ENCODE measurements around the gene AADACL3. TPM values are rescaled to one million over a fixed set of nuclear protein-coding genes. Genes with fewer than 3 reads are reported as not detected.
"Not testable (repeated sequence)": the region's sequence is repeated elsewhere in the genome, so short reads cannot be mapped to it uniquely, and the experiment has no call there.

Gene AADACL3
- total RNA-seq, 1 donor: not detected

GRCh38 chr1:12713651-12714050 lies 2.3 kb upstream of the AADACL3 start:
- not testable (repeated sequence) for DNase-seq (ENCODE audit: low read depth in 2 of 3, low spot score in 2 of 3)

- DNase-seq (ENCODE audit: low read depth in 2 of 3, low spot score in 2 of 3): no peak
These were observed 1.0 kb upstream of the AADACL3 start for GRCh38 chr1:12714710-12715475.

GRCh38 chr1:12717301-12717838 lies 1.5 kb downstream of the AADACL3 start:
- DNase-seq (ENCODE audit: low read depth in 2 of 3, low spot score in 2 of 3): no peak

GRCh38 chr1:12722626-12723025 lies 6.7 kb downstream of the AADACL3 start:
- no peak for DNase-seq (ENCODE audit: low read depth in 2 of 3, low spot score in 2 of 3)

- DNase-seq (ENCODE audit: low read depth in 2 of 3, low spot score in 2 of 3): no peak
These were observed 12.5 kb downstream of the AADACL3 start for GRCh38 chr1:12728391-12728790.

GRCh38 chr1:12730156-12730555 lies 14.2 kb downstream of the AADACL3 start:
- no peak for DNase-seq (ENCODE audit: low read depth in 2 of 3, low spot score in 2 of 3)

GRCh38 chr1:12731084-12731483 lies 15.2 kb downstream of the AADACL3 start:
- not testable (repeated sequence) for DNase-seq (ENCODE audit: low read depth in 2 of 3, low spot score in 2 of 3)

GRCh38 chr1:12734651-12735050 lies 18.7 kb downstream of the AADACL3 start:
- DNase-seq (ENCODE audit: low read depth in 2 of 3, low spot score in 2 of 3): no peak

- no peak for DNase-seq (ENCODE audit: low read depth in 2 of 3, low spot score in 2 of 3)
These were observed 23.0 kb downstream of the AADACL3 start for GRCh38 chr1:12738934-12739333.

GRCh38 chr1:12739613-12740012 lies 23.7 kb downstream of the AADACL3 start:
- no peak for DNase-seq (ENCODE audit: low read depth in 2 of 3, low spot score in 2 of 3)

GRCh38 chr1:12741946-12742345 lies 26.0 kb downstream of the AADACL3 start:
- DNase-seq (ENCODE audit: low read depth in 2 of 3, low spot score in 2 of 3): no peak

GRCh38 chr1:12745126-12745991 lies 29.4 kb downstream of the AADACL3 start:
- DNase-seq (ENCODE audit: low read depth in 2 of 3, low spot score in 2 of 3): no peak

- DNase-seq (ENCODE audit: low read depth in 2 of 3, low spot score in 2 of 3): no peak
These were observed 30.0 kb downstream of the AADACL3 start, which contains the start of gene CFAP107 for GRCh38 chr1:12745992-12746323. Gene CFAP107, plus strand, starts transcription at chr1:12746200. Its CDS starts 231 bp downstream, at chr1:12746431.

GRCh38 chr1:12748778-12749355 lies 33.0 kb downstream of the AADACL3 start:
- no peak for DNase-seq (ENCODE audit: low read depth in 2 of 3, low spot score in 2 of 3)

GRCh38 chr1:12754738-12755137 lies 38.8 kb downstream of the AADACL3 start:
- no peak for DNase-seq (ENCODE audit: low read depth in 2 of 3, low spot score in 2 of 3)

- DNase-seq (ENCODE audit: low read depth in 2 of 3, low spot score in 2 of 3): no peak
These were observed 40.4 kb downstream of the AADACL3 start for GRCh38 chr1:12756273-12756672.

- DNase-seq (ENCODE audit: low read depth in 2 of 3, low spot score in 2 of 3): no peak
These were observed 41.0 kb downstream of the AADACL3 start for GRCh38 chr1:12756768-12757413.

- no peak for DNase-seq (ENCODE audit: low read depth in 2 of 3, low spot score in 2 of 3)
These were observed 41.9 kb downstream of the AADACL3 start for GRCh38 chr1:12757836-12758235.

GRCh38 chr1:12760256-12760795 lies 44.4 kb downstream of the AADACL3 start:
- DNase-seq (ENCODE audit: low read depth in 2 of 3, low spot score in 2 of 3): no peak

- DNase-seq (ENCODE audit: low read depth in 2 of 3, low spot score in 2 of 3): no peak
These were observed 45.9 kb downstream of the AADACL3 start for GRCh38 chr1:12761781-12762180.

All from hematopoietic multipotent progenitor cell (in vitro differentiated cells).